Measurements from ENCODE around the gene REX1BD.
"Not testable (repeated sequence)": the region's sequence is repeated elsewhere in the genome, so short reads cannot be mapped to it uniquely, and the experiment has no call there.

Gene REX1BD

DNA sequence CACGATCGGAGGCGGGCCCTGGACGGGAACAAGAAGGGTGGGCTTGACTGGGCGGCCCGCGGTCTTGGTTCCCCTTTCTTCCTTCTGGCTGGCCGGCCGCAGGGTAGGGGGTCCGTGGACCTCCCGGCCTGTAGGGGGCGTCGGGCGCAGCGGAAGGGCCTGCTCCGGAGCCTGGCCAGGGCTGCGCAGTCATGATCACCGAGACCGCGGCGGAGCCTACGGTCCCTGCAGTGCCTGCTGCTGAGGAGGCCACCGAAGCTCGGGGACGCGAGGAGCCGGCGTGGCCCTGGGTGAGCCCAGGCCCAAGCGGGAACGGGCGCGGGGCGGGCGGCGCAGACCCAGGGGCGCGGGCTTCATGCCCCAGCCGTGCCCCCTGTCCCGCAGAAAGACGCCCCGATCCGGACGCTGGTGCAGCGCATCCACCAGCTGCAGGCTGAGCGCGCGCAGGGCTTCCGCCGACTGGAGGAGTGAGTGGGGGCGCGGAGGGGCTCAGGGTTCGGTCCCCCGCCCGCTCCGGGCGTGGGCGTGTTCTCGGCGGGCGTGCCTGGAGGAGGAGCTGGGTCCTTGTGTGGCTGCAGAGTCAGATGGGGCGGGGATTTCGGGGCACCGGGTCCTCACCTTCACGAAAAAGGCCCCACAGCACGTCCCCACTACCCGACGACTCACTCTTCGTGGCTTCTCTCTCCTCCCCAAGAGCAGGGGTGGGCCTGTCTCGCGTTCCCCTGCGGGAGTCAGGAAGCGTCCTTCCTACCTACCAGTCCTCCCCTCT lies at the start of gene REX1BD:
REX1BD (plus strand) TSS at position 188 of the 769 bp plus-strand sequence; CDS start at position 192, 4 bp downstream.
- peak; percentile 79 for ATAC-seq
- TF ChIP-seq ZFP3 (CRISPR knock-in tag; IDR thresholded peaks at IDR 0.05) (0 out of 2 replicates have a peak, but pooled peaks have one; percentile 66), ESRRG (CRISPR knock-in tag; IDR thresholded peaks at IDR 0.05) (peak; percentile 12; the same call in 1 of the 2 replicates), ZNF8 (CRISPR knock-in tag; IDR thresholded peaks at IDR 0.05) (no peak)
- TF ChIP-seq, protein P1, sequence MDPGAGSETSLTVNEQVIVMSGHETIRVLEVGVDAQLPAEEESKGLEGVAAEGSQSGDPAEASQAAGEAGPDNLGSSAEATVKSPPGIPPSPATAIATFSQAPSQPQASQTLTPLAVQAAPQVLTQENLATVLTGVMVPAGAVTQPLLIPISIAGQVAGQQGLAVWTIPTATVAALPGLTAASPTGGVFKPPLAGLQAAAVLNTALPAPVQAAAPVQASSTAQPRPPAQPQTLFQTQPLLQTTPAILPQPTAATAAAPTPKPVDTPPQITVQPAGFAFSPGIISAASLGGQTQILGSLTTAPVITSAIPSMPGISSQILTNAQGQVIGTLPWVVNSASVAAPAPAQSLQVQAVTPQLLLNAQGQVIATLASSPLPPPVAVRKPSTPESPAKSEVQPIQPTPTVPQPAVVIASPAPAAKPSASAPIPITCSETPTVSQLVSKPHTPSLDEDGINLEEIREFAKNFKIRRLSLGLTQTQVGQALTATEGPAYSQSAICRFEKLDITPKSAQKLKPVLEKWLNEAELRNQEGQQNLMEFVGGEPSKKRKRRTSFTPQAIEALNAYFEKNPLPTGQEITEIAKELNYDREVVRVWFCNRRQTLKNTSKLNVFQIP (CRISPR knock-in tag; IDR thresholded peaks at IDR 0.05; ENCODE audit: borderline replicate concordance, low read depth) = peak; percentile 33; the same call in 1 of the 2 replicates
- TF ChIP-seq, protein P2, sequence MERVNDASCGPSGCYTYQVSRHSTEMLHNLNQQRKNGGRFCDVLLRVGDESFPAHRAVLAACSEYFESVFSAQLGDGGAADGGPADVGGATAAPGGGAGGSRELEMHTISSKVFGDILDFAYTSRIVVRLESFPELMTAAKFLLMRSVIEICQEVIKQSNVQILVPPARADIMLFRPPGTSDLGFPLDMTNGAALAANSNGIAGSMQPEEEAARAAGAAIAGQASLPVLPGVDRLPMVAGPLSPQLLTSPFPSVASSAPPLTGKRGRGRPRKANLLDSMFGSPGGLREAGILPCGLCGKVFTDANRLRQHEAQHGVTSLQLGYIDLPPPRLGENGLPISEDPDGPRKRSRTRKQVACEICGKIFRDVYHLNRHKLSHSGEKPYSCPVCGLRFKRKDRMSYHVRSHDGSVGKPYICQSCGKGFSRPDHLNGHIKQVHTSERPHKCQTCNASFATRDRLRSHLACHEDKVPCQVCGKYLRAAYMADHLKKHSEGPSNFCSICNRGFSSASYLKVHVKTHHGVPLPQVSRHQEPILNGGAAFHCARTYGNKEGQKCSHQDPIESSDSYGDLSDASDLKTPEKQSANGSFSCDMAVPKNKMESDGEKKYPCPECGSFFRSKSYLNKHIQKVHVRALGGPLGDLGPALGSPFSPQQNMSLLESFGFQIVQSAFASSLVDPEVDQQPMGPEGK (CRISPR knock-in tag; IDR thresholded peaks at IDR 0.05; ENCODE audit: borderline replicate concordance) = peak; percentile 13; the same call in 1 of the 2 replicates

DNA sequence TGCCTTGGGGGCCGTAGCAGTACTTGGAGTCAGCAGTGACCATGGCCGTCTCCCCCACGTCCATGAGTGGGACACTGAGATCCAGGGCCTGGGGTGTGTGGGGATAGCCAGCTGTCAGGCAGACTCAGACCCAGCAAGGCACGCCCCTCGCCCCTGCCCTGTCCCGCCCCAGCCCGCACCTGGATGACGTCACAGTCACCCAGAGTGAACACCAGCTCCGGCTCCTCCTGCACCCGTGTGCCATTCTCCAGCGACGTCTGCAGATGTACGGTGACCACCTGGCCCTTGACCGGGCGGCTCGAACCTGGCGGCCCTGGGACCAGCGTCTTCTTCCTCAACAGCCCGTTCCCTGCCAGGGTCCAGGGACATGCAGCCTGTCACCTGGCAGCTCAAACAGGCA lies 49.2 kb upstream of the REX1BD start:
- no peak for TF ChIP-seq SNAI2 (CRISPR knock-in tag; IDR thresholded peaks at IDR 0.05)
- no peak for ATAC-seq

DNA sequence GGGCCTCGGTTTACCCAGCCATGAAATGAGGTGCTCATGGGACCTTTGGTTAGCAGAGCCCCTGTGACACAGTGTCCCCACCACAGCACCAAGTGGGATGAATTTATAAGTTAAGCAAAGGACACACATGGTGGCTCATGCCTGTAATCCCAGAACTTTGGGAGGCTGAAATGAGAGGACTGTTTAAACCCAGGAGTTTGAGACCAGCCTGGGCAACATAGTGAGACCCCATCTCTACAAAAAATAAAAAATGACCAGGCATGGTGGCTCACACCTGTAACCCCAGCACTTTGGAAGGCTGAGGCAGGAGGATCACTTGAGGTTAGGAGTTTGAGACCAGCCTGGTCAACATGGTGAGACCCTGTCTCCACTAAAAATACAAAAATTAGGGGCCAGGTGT lies 48.4 kb upstream of the REX1BD start:
- ATAC-seq = not testable (repeated sequence)

DNA sequence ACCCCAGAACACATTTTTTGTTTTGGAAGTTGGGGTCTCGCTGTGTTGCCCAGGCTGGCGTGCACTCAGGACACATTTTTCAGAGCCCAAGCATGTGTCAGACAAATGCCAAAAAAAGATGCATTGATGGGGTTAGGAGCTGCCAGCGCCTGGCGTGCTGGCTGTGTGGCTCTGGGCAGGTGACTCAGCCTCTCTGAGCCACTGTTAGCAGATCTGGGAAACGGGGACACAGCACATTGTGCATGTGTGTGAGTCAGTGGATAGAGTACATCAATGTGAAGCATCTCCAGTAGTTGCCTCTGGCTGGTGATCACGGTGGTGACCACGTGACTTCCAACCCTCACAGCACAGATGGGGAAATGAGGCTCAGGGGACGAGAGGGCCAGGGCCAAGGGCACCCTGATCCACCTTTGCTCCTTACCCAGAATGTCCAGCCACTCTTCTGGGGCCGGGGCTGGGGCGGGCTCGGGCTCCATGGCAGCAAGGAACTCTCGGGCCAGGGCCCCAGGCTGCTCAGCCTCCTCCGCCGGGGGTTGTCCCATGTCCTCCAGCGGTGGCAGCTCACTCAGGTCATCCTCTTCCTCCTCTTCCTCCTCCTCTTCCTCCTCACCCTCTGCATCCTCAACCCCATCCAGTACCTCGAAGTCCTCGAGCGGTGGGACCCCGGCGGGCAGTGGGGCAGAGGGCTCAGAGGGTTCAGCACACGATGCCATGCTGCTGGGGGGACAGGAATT lies 47.2 kb upstream of the REX1BD start:
- no peak for ATAC-seq
- TF ChIP-seq ISL1 (CRISPR knock-in tag; IDR thresholded peaks at IDR 0.05) (no peak), ARNTL (CRISPR knock-in tag; IDR thresholded peaks at IDR 0.05; ENCODE audit: borderline replicate concordance, low read depth) (no peak), CSDC2 (CRISPR knock-in tag; IDR thresholded peaks at IDR 0.05) (no peak), ESRRG (CRISPR knock-in tag; IDR thresholded peaks at IDR 0.05) (no peak), TCF4 (CRISPR knock-in tag; IDR thresholded peaks at IDR 0.05; ENCODE audit: borderline replicate concordance) (no peak), ZFP3 (CRISPR knock-in tag; IDR thresholded peaks at IDR 0.05) (no peak), GLIS3 (CRISPR knock-in tag; IDR thresholded peaks at IDR 0.05) (no peak), PPARA (CRISPR knock-in tag; IDR thresholded peaks at IDR 0.05; ENCODE audit: borderline replicate concordance) (no peak), SNAI2 (CRISPR knock-in tag; IDR thresholded peaks at IDR 0.05) (no peak)
- TF ChIP-seq, protein P1 (CRISPR knock-in tag; IDR thresholded peaks at IDR 0.05; ENCODE audit: borderline replicate concordance, low read depth) = no peak
- TF ChIP-seq, protein P2 (CRISPR knock-in tag; IDR thresholded peaks at IDR 0.05; ENCODE audit: borderline replicate concordance) = no peak
- TF ChIP-seq, protein P3, sequence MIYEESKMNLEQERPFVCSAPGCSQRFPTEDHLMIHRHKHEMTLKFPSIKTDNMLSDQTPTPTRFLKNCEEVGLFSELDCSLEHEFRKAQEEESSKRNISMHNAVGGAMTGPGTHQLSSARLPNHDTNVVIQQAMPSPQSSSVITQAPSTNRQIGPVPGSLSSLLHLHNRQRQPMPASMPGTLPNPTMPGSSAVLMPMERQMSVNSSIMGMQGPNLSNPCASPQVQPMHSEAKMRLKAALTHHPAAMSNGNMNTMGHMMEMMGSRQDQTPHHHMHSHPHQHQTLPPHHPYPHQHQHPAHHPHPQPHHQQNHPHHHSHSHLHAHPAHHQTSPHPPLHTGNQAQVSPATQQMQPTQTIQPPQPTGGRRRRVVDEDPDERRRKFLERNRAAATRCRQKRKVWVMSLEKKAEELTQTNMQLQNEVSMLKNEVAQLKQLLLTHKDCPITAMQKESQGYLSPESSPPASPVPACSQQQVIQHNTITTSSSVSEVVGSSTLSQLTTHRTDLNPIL (CRISPR knock-in tag; IDR thresholded peaks at IDR 0.05; ENCODE audit: low read depth) = no peak
